CD8-positive, alpha-beta memory T cell (primary cell): ENCODE data around the gene DSC3. TPM values are rescaled to one million over a fixed set of nuclear protein-coding genes. Genes with fewer than 3 reads are reported as not detected.
A peak's percentile ranks its signal among the peaks of the same experiment; 100 is the strongest.

Experiments
- CTCF ChIA-PET: fragments of 350-600 bp; sonication (Branson Sonifier 250); formaldehyde crosslinking; loops from one replicate; lab custom pipeline; 2021; ENCODE audit warnings: antibody characterized with exemption; lab: Charles Lee
- POLR2A ChIA-PET: fragments of 350-600 bp; sonication (Branson Sonifier 250); formaldehyde crosslinking; loops from one replicate; lab custom pipeline; 2021; ENCODE audit warnings: antibody characterized with exemption; lab: Charles Lee
- DNase-seq, 5 donors: peaks; one replicate each; pipeline versions ENCODE4 v3.0.0 to v3.0.0-alpha.2; 2020 to 2022; ENCODE audit warnings: mixed read lengths in 1 of 5
- H3K27ac ChIP-seq: one replicate; pipeline ENCODE4 v1.7.0; 2013; ENCODE audit warnings: low read depth, mild to moderate bottlenecking, low read length, moderate library complexity
- H3K27me3 ChIP-seq: 2 replicates; pipeline ENCODE4 v1.7.0; 2013; ENCODE audit warnings: low read length, mild to moderate bottlenecking; ENCODE audit not compliant: insufficient read depth, poor library complexity, severe bottlenecking
- H3K36me3 ChIP-seq: 2 replicates; pipeline ENCODE4 v1.7.0; 2013; ENCODE audit warnings: mild to moderate bottlenecking, low read length, moderate library complexity; ENCODE audit not compliant: insufficient read depth
- H3K4me1 ChIP-seq: 2 replicates; pipeline ENCODE4 v1.7.0; 2013; ENCODE audit warnings: mild to moderate bottlenecking, low read length, moderate library complexity; ENCODE audit not compliant: insufficient read depth
- H3K4me3 ChIP-seq: 2 replicates; pipeline ENCODE4 v1.7.0; 2013; ENCODE audit warnings: mild to moderate bottlenecking, low read length
- H3K9me3 ChIP-seq: 2 replicates; pipeline ENCODE4 v1.7.0; 2013; ENCODE audit warnings: mild to moderate bottlenecking, low read length
- H3K27ac Mint-ChIP-seq, 8 donors: one replicate each; pipeline ENCODE4 v1.8.0; 2020 to 2021; ENCODE audit warnings: mixed read lengths in 8 of 8, mild to moderate bottlenecking in 6 of 8, inconsistent platforms in 3 of 8, moderate library complexity in 3 of 8
- H3K27me3 Mint-ChIP-seq, 2 donors: one replicate each; pipeline ENCODE4 v1.8.0; 2020 to 2021; ENCODE audit warnings: mixed read lengths in 2 of 2, mild to moderate bottlenecking in 1 of 2, moderate library complexity in 1 of 2
- H3K36me3 Mint-ChIP-seq, 3 donors: one replicate each; pipeline ENCODE4 v1.8.0; 2020 to 2021; ENCODE audit warnings: mixed read lengths in 3 of 3, inconsistent platforms in 1 of 3, mild to moderate bottlenecking in 1 of 3
- H3K4me1 Mint-ChIP-seq, 3 donors: one replicate each; pipeline ENCODE4 v1.8.0; 2020 to 2021; ENCODE audit warnings: mixed read lengths in 3 of 3, inconsistent platforms in 1 of 3, mild to moderate bottlenecking in 1 of 3
- H3K4me3 Mint-ChIP-seq, 7 donors: one replicate each; pipeline ENCODE4 v1.8.0; 2020 to 2021; ENCODE audit warnings: mixed read lengths in 7 of 7, mild to moderate bottlenecking in 6 of 7, moderate library complexity in 4 of 7, inconsistent platforms in 2 of 7
- H3K9me3 Mint-ChIP-seq, 5 donors: one replicate each; pipeline ENCODE4 v1.8.0; 2020 to 2022; ENCODE audit warnings: mixed read lengths in 5 of 5, mild to moderate bottlenecking in 3 of 5, moderate library complexity in 2 of 5, inconsistent platforms in 1 of 5
- polyA plus RNA-seq: library from polyadenylated mRNA; unstranded; fragments of 300-500 nt; fragmentation: Illumina TruSeq; gene quantifications from one replicate; pipeline ENCODE4 v1.2.3, GENCODE V29; 2021
- total RNA-seq, 2 experiments: library from RNA; stranded (reverse); gene quantifications; one replicate each; pipeline ENCODE4 v1.2.3, GENCODE V29; 2021

Gene DSC3
- total and polyA plus RNA-seq, 3 experiments from 2014 or later: not detected

GRCh38 chr18:31049189-31049588 is 6.6 kb upstream of the DSC3 start:
- POLR2A ChIA-PET: no interaction called here
- Mint-ChIP-seq H3K4me3 (no peak overlapping the region), H3K4me1 (no peaks in the 10 kb centered on the region), H3K27me3 (peaks cover 0 to 4% of the 10 kb centered on the region in 2 donors), H3K36me3 (no peaks in the 10 kb centered on the region), H3K27ac (no peak overlapping the region), H3K9me3 (peaks cover 9 to 28% (median 18%) of the 10 kb centered on the region in 5 donors)
- DNase-seq: no peak
- CTCF ChIA-PET: no interaction called here
- H3K27ac ChIP-seq: no peak overlapping the region
- H3K4me1 ChIP-seq: no peaks in the 10 kb centered on the region
- H3K4me3 ChIP-seq: no peak overlapping the region
- H3K9me3 ChIP-seq: no peaks in the 10 kb centered on the region
- no peaks in the 10 kb centered on the region for H3K27me3 ChIP-seq
- no peaks in the 10 kb centered on the region for H3K36me3 ChIP-seq

GRCh38 chr18:31048216-31048615 is 5.7 kb upstream of the DSC3 start:
- Mint-ChIP-seq H3K9me3 (peaks cover 13 to 32% (median 24%) of the 10 kb centered on the region in 5 donors), H3K27ac (no peak overlapping the region), H3K4me3 (no peak overlapping the region), H3K27me3 (peaks cover 3 to 4% of the 10 kb centered on the region in 2 donors), H3K36me3 (no peaks in the 10 kb centered on the region), H3K4me1 (no peaks in the 10 kb centered on the region)
- CTCF ChIA-PET: no interaction called here
- no peaks in the 10 kb centered on the region for H3K9me3 ChIP-seq
- H3K4me3 ChIP-seq: no peak overlapping the region
- no peaks in the 10 kb centered on the region for H3K27me3 ChIP-seq
- no peaks in the 10 kb centered on the region for H3K36me3 ChIP-seq
- no peak overlapping the region for H3K27ac ChIP-seq
- no peaks in the 10 kb centered on the region for H3K4me1 ChIP-seq
- DNase-seq: no peak
- POLR2A ChIA-PET: no interaction called here

GRCh38 chr18:31046916-31047315 is 4.4 kb upstream of the DSC3 start:
- H3K4me1 Mint-ChIP-seq: no peaks in the 10 kb centered on the region
- Histone ChIP-seq H3K9me3 (no peaks in the 10 kb centered on the region), H3K27ac (no peak overlapping the region), H3K36me3 (no peaks in the 10 kb centered on the region), H3K4me3 (no peak overlapping the region), H3K27me3 (no peaks in the 10 kb centered on the region), H3K4me1 (no peaks in the 10 kb centered on the region)
- DNase-seq: no peak
- H3K36me3 Mint-ChIP-seq: no peaks in the 10 kb centered on the region
- POLR2A ChIA-PET: no interaction called here
- H3K27me3 Mint-ChIP-seq: peaks cover 5 to 6% of the 10 kb centered on the region in 2 donors
- CTCF ChIA-PET: no interaction called here
- H3K9me3 Mint-ChIP-seq: peaks cover 16 to 25% (median 19%) of the 10 kb centered on the region in 5 donors
- no peak overlapping the region for H3K4me3 Mint-ChIP-seq
- no peak overlapping the region for H3K27ac Mint-ChIP-seq

- Mint-ChIP-seq H3K27me3 (peaks cover 16 to 18% of the 10 kb centered on the region in 2 donors), H3K4me3 (no peak overlapping the region), H3K27ac (peak overlapping the region in 1 of 8 donors; percentile 37), H3K4me1 (no peaks in the 10 kb centered on the region), H3K9me3 (peaks cover 16 to 32% (median 21%) of the 10 kb centered on the region in 5 donors), H3K36me3 (peaks cover 0 to under 1% (median 0%) of the 10 kb centered on the region in 3 donors)
- H3K27me3 ChIP-seq: no peaks in the 10 kb centered on the region
- no peak for DNase-seq
- no peaks in the 10 kb centered on the region for H3K4me1 ChIP-seq
- H3K9me3 ChIP-seq: no peaks in the 10 kb centered on the region
- H3K4me3 ChIP-seq: no peak overlapping the region
- CTCF ChIA-PET: no interaction called here
- no peak overlapping the region for H3K27ac ChIP-seq
- POLR2A ChIA-PET: no interaction called here
- no peaks in the 10 kb centered on the region for H3K36me3 ChIP-seq
Observed at GRCh38 chr18:31045599-31045998, 3.1 kb upstream of the DSC3 start.

- ChIA-PET POLR2A (no interaction called here), CTCF (no interaction called here)
- H3K36me3 ChIP-seq: no peaks in the 10 kb centered on the region
- no peaks in the 10 kb centered on the region for H3K9me3 ChIP-seq
- no peak overlapping the region for H3K27ac Mint-ChIP-seq
- no peak overlapping the region for H3K4me3 Mint-ChIP-seq
- peaks cover 20 to 22% of the 10 kb centered on the region in 2 donors for H3K27me3 Mint-ChIP-seq
- no peak for DNase-seq
- H3K9me3 Mint-ChIP-seq: peaks cover 16 to 33% (median 27%) of the 10 kb centered on the region in 5 donors
- no peaks in the 10 kb centered on the region for H3K27me3 ChIP-seq
- no peak overlapping the region for H3K27ac ChIP-seq
- no peaks in the 10 kb centered on the region for H3K4me1 Mint-ChIP-seq
- no peak overlapping the region for H3K4me3 ChIP-seq
- H3K4me1 ChIP-seq: no peaks in the 10 kb centered on the region
- peaks cover 0 to 1% (median 0%) of the 10 kb centered on the region in 3 donors for H3K36me3 Mint-ChIP-seq
Observed at GRCh38 chr18:31044926-31045325, 2.4 kb upstream of the DSC3 start.

- CTCF ChIA-PET: no interaction called here
- peaks cover 0 to 1% (median 0%) of the 10 kb centered on the region in 3 donors for H3K36me3 Mint-ChIP-seq
Observed at GRCh38 chr18:31043709-31044108, 1.2 kb upstream of the DSC3 start.

GRCh38 chr18:31042084-31042405 is 497 bp downstream of the DSC3 start:
- no peak overlapping the region for H3K4me3 ChIP-seq
- ChIA-PET POLR2A (no interaction called here), CTCF (no interaction called here)
- no peaks in the 10 kb centered on the region for H3K4me1 ChIP-seq
- Mint-ChIP-seq H3K4me1 (no peaks in the 10 kb centered on the region), H3K27ac (no peak overlapping the region), H3K4me3 (no peak overlapping the region), H3K36me3 (peaks cover 0 to 1% (median 0%) of the 10 kb centered on the region in 3 donors), H3K9me3 (peaks cover 16 to 33% (median 27%) of the 10 kb centered on the region in 5 donors), H3K27me3 (peaks cover 20 to 22% of the 10 kb centered on the region in 2 donors)
- no peaks in the 10 kb centered on the region for H3K36me3 ChIP-seq
- DNase-seq: no peak
- no peaks in the 10 kb centered on the region for H3K9me3 ChIP-seq
- no peaks in the 10 kb centered on the region for H3K27me3 ChIP-seq
- H3K27ac ChIP-seq: no peak overlapping the region

More at GRCh38 chr18:31043709-31044108, 1.2 kb upstream of the DSC3 start:
- no peak overlapping the region for H3K4me3 Mint-ChIP-seq
- Histone ChIP-seq H3K9me3 (no peaks in the 10 kb centered on the region), H3K27ac (no peak overlapping the region), H3K36me3 (no peaks in the 10 kb centered on the region), H3K4me3 (no peak overlapping the region), H3K27me3 (no peaks in the 10 kb centered on the region), H3K4me1 (no peaks in the 10 kb centered on the region)
- POLR2A ChIA-PET: no interaction called here
- peaks cover 16 to 33% (median 32%) of the 10 kb centered on the region in 5 donors for H3K9me3 Mint-ChIP-seq
- H3K4me1 Mint-ChIP-seq: no peaks in the 10 kb centered on the region
- no peak overlapping the region for H3K27ac Mint-ChIP-seq
- H3K27me3 Mint-ChIP-seq: peaks cover 20 to 22% of the 10 kb centered on the region in 2 donors
- DNase-seq: no peak

- H3K27ac Mint-ChIP-seq: no peak overlapping the region
- ChIA-PET POLR2A (no interaction called here), CTCF (no interaction called here)
- Histone ChIP-seq H3K9me3 (no peaks in the 10 kb centered on the region), H3K36me3 (no peaks in the 10 kb centered on the region), H3K4me1 (no peaks in the 10 kb centered on the region), H3K27me3 (no peaks in the 10 kb centered on the region), H3K4me3 (no peak overlapping the region), H3K27ac (no peak overlapping the region)
- H3K4me1 Mint-ChIP-seq: no peaks in the 10 kb centered on the region
- peaks cover 20 to 22% of the 10 kb centered on the region in 2 donors for H3K27me3 Mint-ChIP-seq
- DNase-seq: no peak
- H3K4me3 Mint-ChIP-seq: no peak overlapping the region
- peaks cover 0 to 1% (median 0%) of the 10 kb centered on the region in 3 donors for H3K36me3 Mint-ChIP-seq
- peaks cover 16 to 32% (median 27%) of the 10 kb centered on the region in 5 donors for H3K9me3 Mint-ChIP-seq
Observed at GRCh38 chr18:31041271-31042083, 1.1 kb downstream of the DSC3 start.
